ENCODE measurements around the gene ENPP7. TPM values are rescaled to one million over a fixed set of nuclear protein-coding genes. Genes with fewer than 3 reads are reported as not detected.

ENPP7 gene
- total and polyA plus RNA-seq, 2 donors (not counting 3 experiments of a cell fraction or from before 2014, with no cell fraction given): not detected

DNA sequence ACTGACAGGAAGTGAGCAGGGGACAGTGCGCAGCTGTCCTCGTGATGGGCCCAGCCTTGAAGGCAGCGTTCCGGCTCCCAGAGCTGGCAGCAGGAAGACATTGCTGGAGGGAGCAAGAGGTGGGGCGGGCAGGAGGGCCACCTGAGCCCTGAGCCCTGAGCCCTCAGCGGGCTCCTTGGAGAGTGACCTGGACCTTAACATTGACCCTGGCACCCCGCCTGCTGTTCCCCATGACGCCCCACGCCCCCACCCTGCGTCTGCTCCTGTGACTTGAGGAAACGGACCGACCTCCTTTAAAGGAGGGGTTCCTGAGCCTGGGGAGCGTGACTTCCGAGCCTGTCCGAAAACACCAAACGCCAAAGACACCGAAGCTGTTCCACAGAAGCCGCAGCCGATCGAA, 25.1 kb upstream of the ENPP7 start:
- no peaks in the 10 kb centered on the region for H3K27me3 ChIP-seq (ENCODE audit: control insufficient read depth in 2 of 2, insufficient read depth in 2 of 2, low read length in 2 of 2)
- no peak overlapping the region for H3K9ac ChIP-seq (replicated peaks; ENCODE audit: extremely low read depth, insufficient read depth, low read length)
- no peak overlapping the region for H3K27ac ChIP-seq (ENCODE audit: insufficient read depth, low read depth, low read length)
- ChIA-PET CTCF (no interaction called here), POLR2A (no interaction called here)
- intact Hi-C loops (cut with micrococcal nuclease): loop anchor here (5.0 kb wide), 1 partner anchor 93 kb away; the partner anchor contains the start of gene RBFOX3
- no peak overlapping the region for H3K4me2 ChIP-seq (ENCODE audit: insufficient read depth, low read length)
- FAIRE-seq (no peak), DNase-seq (ENCODE audit: low read depth, low spot score) (no peak)
- no peaks in the 10 kb centered on the region for H3K9me1 ChIP-seq (replicated peaks; ENCODE audit: control insufficient read depth, extremely low read depth, insufficient read depth, low read length)
- no peak overlapping the region for H2AFZ ChIP-seq (ENCODE audit: low read depth, low read length)
- H4K20me1 ChIP-seq (replicated peaks; ENCODE audit: control insufficient read depth, extremely low read depth, insufficient read depth, low read length): no peaks in the 10 kb centered on the region
- no peaks in the 10 kb centered on the region for H3K9me3 ChIP-seq (replicated peaks; ENCODE audit: control insufficient read depth, insufficient read depth, low read length)
- no TSS peak for BruUV-seq (replicated peaks)
- dilution Hi-C loops (cut with MboI; ENCODE audit: extremely low pct_ligation_motif_present, low sequenced_read_pairs): no loop called here
- no peaks in the 10 kb centered on the region for H3K36me3 ChIP-seq (ENCODE audit: control insufficient read depth in 2 of 2, extremely low read depth in 1 of 2, insufficient read depth in 2 of 2, low read length in 2 of 2)
- H3K4me1 ChIP-seq (ENCODE audit: control insufficient read depth, extremely low read depth, insufficient read depth, low read length): no peaks in the 10 kb centered on the region
- no peaks in the 10 kb centered on the region for H3K79me2 ChIP-seq (ENCODE audit: control insufficient read depth, insufficient read depth, low read length)
- no peak overlapping the region for H3K4me3 ChIP-seq (replicated peaks in 1 of 3; ENCODE audit: insufficient read depth in 1 of 3, low read depth in 1 of 3, low read length in 3 of 3)
- no peak for TF ChIP-seq POLR2AphosphoS5 (IDR thresholded peaks at IDR 0.05; ENCODE audit: insufficient read depth, low read depth, low read length)
- TF ChIP-seq, protein P1, sequence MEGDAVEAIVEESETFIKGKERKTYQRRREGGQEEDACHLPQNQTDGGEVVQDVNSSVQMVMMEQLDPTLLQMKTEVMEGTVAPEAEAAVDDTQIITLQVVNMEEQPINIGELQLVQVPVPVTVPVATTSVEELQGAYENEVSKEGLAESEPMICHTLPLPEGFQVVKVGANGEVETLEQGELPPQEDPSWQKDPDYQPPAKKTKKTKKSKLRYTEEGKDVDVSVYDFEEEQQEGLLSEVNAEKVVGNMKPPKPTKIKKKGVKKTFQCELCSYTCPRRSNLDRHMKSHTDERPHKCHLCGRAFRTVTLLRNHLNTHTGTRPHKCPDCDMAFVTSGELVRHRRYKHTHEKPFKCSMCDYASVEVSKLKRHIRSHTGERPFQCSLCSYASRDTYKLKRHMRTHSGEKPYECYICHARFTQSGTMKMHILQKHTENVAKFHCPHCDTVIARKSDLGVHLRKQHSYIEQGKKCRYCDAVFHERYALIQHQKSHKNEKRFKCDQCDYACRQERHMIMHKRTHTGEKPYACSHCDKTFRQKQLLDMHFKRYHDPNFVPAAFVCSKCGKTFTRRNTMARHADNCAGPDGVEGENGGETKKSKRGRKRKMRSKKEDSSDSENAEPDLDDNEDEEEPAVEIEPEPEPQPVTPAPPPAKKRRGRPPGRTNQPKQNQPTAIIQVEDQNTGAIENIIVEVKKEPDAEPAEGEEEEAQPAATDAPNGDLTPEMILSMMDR (IDR thresholded peaks at IDR 0.05; ENCODE audit: extremely low read depth in 1 of 2, insufficient read depth in 1 of 2, low read depth in 1 of 2, low read length in 2 of 2): no peak

DNA sequence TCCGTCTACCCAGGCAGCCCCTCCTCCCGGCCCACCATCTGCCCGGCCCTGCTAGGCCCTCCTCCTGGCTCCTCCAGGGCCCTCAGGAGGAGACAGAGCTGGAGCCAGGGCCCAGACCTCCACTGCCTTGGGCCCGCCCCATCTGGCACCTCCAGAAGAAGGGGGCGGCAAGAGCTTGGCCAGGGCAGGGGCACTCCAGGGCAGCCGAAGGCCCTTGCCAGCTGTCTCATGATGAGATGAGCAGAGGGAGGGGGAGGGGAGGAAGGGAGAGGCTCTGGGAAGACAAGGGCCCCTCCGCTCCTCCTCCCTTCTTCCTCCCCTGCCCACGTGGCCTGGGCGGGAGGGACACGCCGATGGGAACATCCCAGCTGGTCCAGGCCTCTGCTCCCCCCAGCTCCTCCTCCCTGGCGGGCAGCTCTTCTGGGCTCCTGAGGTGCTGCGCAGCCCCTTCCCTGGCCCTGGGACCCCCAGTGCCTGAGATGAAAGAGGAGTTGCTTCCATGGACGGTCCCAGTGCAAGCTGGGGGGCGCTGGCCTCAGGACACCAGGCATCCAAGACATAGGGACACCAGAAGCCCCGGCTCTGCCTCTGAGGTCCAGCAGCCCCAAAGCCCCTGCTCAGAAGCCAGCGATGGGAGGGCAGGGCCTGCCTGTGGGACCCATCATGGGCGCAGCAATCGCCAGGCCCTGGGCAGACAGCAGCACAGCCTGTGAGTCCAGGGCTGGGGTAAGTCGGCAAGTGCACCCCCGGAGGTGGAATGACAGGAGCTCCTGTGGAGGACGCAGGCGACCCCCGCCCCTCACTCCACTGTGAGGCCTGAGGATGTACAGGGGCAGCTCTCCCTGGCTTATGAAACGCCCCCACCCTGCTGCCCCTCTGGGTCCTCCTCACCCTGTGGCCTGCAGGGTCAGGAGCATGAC, 23.6 kb upstream of the ENPP7 start:
- FAIRE-seq (no peak), DNase-seq (ENCODE audit: low read depth, low spot score) (no peak)
- Histone ChIP-seq H3K4me1 (ENCODE audit: control insufficient read depth, extremely low read depth, insufficient read depth, low read length) (no peaks in the 10 kb centered on the region), H3K36me3 (ENCODE audit: control insufficient read depth in 2 of 2, extremely low read depth in 1 of 2, insufficient read depth in 2 of 2, low read length in 2 of 2) (no peaks in the 10 kb centered on the region), H4K20me1 (replicated peaks; ENCODE audit: control insufficient read depth, extremely low read depth, insufficient read depth, low read length) (no peaks in the 10 kb centered on the region), H3K4me3 (replicated peaks in 1 of 3; ENCODE audit: insufficient read depth in 1 of 3, low read depth in 1 of 3, low read length in 3 of 3) (no peak overlapping the region), H2AFZ (ENCODE audit: low read depth, low read length) (no peak overlapping the region), H3K9me1 (replicated peaks; ENCODE audit: control insufficient read depth, extremely low read depth, insufficient read depth, low read length) (no peaks in the 10 kb centered on the region), H3K27ac (ENCODE audit: insufficient read depth, low read depth, low read length) (no peak overlapping the region), H3K9me3 (replicated peaks; ENCODE audit: control insufficient read depth, insufficient read depth, low read length) (no peaks in the 10 kb centered on the region), H3K79me2 (ENCODE audit: control insufficient read depth, insufficient read depth, low read length) (no peaks in the 10 kb centered on the region), H3K4me2 (ENCODE audit: insufficient read depth, low read length) (no peak overlapping the region), H3K27me3 (ENCODE audit: control insufficient read depth in 2 of 2, insufficient read depth in 2 of 2, low read length in 2 of 2) (no peaks in the 10 kb centered on the region), H3K9ac (replicated peaks; ENCODE audit: extremely low read depth, insufficient read depth, low read length) (no peak overlapping the region)
- intact Hi-C loops (cut with micrococcal nuclease) (loop anchor here (5.0 kb wide), 1 partner anchor 95 kb away; the partner anchor contains the start of gene RBFOX3), dilution Hi-C loops (cut with MboI; ENCODE audit: extremely low pct_ligation_motif_present, low sequenced_read_pairs) (no loop called here)
- ChIA-PET POLR2A (no interaction called here), CTCF (interaction anchor here (1.0 to 1.7 kb wide), 4 partner anchors 10 to 661 kb away, joined by 3 to 5 read pairs (median 4); no protein-coding TSS in a partner anchor)
- no TSS peak for BruUV-seq (replicated peaks)
- no peak for TF ChIP-seq POLR2A (IDR thresholded peaks at IDR 0.05; ENCODE audit: low read depth, low read length)

Measured in endothelial cell of umbilical vein (primary cell).